GM19324 (cell line): ENCODE data around the gene SNRNP25.
"Not testable (repeated sequence)": the region's sequence is repeated elsewhere in the genome, so short reads cannot be mapped to it uniquely, and the experiment has no call there.

Experiments used
- ATAC-seq: cut with Tn5 transposase; IDR thresholded peaks from one replicate; pipeline ENCODE4 v1.9.1; 2021; ENCODE audit warnings: mild to moderate bottlenecking, moderate library complexity; ENCODE audit not compliant: unreplicated experiment, low FRiP score

The SNRNP25 gene

GRCh38 chr16:41439-42068 lies 12.1 kb upstream of the SNRNP25 start:
- ATAC-seq, result no peak

GRCh38 chr16:42069-42457 lies 11.6 kb upstream of the SNRNP25 start:
- ATAC-seq, result no peak

- ATAC-seq, result no peak
These were observed 10.9 kb upstream of the SNRNP25 start for GRCh38 chr16:42691-43090.

- no peak for ATAC-seq
These were observed 10.3 kb upstream of the SNRNP25 start for GRCh38 chr16:43294-43693.

- no peak for ATAC-seq
These were observed 9.0 kb upstream of the SNRNP25 start for GRCh38 chr16:44655-45054.

- ATAC-seq, result no peak
These were observed 8.2 kb upstream of the SNRNP25 start for GRCh38 chr16:45454-45853.

GRCh38 chr16:46510-46909 lies 7.1 kb upstream of the SNRNP25 start:
- ATAC-seq, result not testable (repeated sequence)

- no peak for ATAC-seq
These were observed 6.4 kb upstream of the SNRNP25 start for GRCh38 chr16:47234-47633.

- ATAC-seq, result no peak
These were observed 2.6 kb upstream of the SNRNP25 start for GRCh38 chr16:50769-51591.

GRCh38 chr16:54237-54581 lies 581 bp downstream of the SNRNP25 start:
- no peak for ATAC-seq

GRCh38 chr16:55571-56136 lies 2.0 kb downstream of the SNRNP25 start:
- no peak for ATAC-seq

GRCh38 chr16:56231-56927 lies 2.8 kb downstream of the SNRNP25 start:
- ATAC-seq, result no peak

- ATAC-seq, result no peak
These were observed 4.1 kb downstream of the SNRNP25 start for GRCh38 chr16:57711-58110.

GRCh38 chr16:58491-59439 lies 5.1 kb downstream of the SNRNP25 start:
- no peak for ATAC-seq

- ATAC-seq, result no peak
These were observed 5.9 kb downstream of the SNRNP25 start for GRCh38 chr16:59440-60059.

- no peak for ATAC-seq
These were observed 6.5 kb downstream of the SNRNP25 start for GRCh38 chr16:60166-60565.

- no peak for ATAC-seq
These were observed 7.6 kb downstream of the SNRNP25 start for GRCh38 chr16:60929-61878.

GRCh38 chr16:61879-62281 lies 8.3 kb downstream of the SNRNP25 start:
- ATAC-seq, result no peak
